ENCODE measurements around the gene CRTC1. TPM values are rescaled to one million over a fixed set of nuclear protein-coding genes. Genes with fewer than 3 reads are reported as not detected.
A peak's percentile ranks its signal among the peaks of the same experiment; 100 is the strongest.
"Not testable (repeated sequence)": the region's sequence is repeated elsewhere in the genome, so short reads cannot be mapped to it uniquely, and the experiment has no call there.

Gene CRTC1
- total RNA-seq, 1 experiment from 2014 or later = 2.0 TPM

DNA sequence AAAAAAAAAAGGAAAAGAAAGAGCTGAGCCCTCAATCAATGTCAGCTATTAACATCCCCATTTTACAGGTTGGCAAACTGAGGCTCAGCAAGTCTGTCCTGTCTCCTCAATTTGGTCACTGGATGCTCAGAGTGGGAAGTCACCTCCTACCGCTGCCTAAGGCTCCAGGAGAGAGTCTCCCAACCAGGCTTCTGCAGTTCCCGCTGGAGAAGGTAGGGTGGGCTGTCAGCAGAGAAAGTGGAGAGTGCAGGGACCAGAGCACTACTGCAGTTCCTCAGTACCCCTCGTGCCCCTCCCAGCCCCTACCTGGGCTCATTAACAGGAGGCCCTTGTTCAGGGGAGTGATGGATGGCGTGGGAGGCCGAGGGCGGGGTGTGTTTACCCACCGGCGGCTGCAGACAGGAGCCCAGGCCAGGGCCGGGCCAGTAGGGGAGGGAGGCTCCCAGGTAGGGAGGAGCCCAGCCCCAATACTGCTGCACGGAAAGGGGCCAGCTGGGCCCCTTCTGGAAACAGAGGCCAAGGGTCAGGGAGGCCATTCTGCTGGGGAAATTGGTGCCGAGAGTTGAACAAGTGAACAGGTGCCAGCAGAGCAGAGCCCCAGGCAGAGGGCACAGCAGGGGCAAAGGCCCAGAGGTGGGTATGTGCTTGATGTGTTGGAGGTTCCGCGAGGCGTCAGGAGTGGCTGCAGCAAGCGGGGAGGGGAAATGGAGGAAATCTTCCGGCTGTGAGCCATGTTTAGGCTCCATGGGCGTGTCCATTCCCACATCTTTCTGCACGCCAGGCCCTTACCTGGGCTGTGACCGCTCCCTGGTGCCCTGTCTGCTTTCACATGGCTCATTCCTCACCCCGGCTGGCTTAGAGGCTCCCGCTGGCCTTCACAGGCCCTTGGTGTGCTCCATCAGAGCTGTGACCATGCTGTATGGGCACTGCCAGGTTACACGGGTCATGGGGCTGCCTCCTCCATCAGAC is 115.2 kb downstream of the CRTC1 start:
- no peak for DNase-seq (ENCODE audit: low read depth)

DNA sequence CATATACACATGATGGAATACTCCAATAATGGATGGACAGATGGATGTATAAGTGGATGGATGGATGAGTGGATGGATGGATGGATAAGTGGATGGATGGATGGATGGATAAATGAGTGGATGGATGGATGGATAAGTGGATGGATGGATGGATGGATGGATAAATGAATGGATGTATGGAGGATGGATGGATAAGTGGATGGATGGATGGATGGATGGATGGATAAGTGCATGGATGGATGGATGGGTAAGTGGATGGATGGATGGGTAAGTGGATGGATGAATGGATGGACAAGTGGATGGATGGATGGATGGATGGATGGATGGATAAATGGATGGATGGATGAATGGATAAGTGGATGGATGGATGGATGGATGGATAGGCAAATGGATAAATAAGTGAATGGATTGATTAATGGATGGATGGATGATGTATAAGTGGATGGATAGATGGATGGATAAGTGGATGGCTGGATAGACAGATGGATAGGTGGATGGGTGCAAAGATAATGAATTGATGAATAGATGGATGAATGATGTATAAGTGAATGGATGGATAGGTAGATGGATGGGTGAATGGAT is 116.0 kb downstream of the CRTC1 start:
- DNase-seq (ENCODE audit: low read depth) = no peak

- no peak for DNase-seq (ENCODE audit: low read depth)
Observed at GRCh38 chr19:18800079-18800478, 116.6 kb downstream of the CRTC1 start.

GRCh38 chr19:18800636-18801035 is 117.2 kb downstream of the CRTC1 start:
- no peak for DNase-seq (ENCODE audit: low read depth)

GRCh38 chr19:18802354-18802753 is 118.9 kb downstream of the CRTC1 start:
- DNase-seq (ENCODE audit: low read depth) = no peak

GRCh38 chr19:18803550-18804138 is 120.2 kb downstream of the CRTC1 start:
- no peak for DNase-seq (ENCODE audit: low read depth)

- DNase-seq (ENCODE audit: low read depth) = no peak
Observed at GRCh38 chr19:18804139-18804601, 120.7 kb downstream of the CRTC1 start.

DNA sequence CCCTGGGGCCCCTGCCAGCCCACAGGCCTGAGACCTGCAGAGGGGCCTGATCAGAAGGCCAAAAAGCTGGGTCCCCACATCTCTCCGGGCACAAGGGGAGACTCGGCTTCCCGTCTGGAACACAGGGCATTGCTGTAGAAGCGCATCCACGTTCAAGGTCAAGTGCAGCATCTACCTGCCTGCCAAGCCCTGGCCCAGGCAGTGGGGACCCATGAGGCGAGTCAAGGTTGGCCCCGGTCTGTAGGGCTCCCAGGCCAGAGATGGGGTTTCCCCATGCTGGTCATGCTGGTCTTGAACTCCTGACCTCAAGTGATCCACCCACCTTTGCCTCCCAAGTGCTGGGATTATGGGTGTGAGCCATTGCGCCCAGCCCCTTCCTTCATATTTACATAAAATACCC is 121.2 kb downstream of the CRTC1 start:
- no peak for DNase-seq (ENCODE audit: low read depth)

DNA sequence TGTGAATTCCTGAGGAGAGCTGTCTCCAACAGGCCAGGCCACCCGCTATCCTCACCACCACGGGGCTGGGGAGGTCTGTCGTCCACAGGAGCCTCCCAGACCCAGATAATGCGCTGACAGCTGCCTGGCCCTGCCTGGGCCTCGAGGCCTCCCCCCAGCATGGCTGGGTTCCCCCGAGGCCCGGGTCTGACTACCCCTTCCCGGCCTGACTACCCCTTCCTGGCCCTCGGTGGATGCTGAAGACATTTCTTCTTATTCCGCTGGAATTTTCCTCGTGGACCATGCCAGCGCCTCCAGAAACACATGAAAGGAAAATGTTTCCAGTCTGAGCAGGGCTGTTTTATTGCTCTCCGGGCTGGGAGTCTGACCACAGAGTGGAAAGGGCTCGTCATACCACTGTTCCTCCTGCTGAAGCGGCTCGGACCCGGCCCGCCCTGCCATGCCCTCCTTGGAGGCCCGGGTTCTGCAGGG is 124.4 kb downstream of the CRTC1 start:
- no peak for DNase-seq (ENCODE audit: low read depth)

DNA sequence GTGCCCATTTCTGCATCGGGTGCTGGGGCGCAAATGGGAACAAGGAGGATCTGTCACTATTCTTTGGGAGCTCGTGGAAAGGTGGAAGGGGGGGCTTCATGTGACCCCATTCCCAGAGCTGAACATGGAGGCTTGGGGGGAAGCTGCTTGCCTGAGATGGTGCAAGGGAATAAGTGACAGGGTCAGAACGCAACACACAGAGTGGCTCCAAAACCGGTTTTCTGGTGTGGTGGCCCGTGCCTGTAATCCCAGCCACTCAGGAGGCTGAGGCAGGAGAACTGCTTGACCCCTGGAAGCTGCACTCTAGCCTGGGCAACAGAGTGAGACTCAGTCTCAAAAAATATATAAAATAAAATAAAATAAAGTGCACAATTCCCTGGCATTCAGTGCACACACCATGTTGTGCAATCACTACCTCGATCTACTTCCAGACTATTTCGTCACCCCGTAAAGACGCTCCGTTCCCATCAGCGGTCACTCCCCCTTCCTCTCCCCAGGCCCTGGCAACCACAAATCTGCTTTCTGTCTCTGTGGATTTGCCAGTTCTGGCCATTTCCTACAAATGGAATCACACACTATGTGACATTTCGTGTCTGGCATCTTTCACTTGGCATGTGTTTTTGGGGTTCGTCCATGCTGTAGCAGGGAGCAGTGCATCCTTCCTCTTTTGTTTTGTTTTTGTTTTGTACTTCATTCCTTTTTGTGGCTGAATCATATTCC is 125.8 kb downstream of the CRTC1 start:
- DNase-seq (ENCODE audit: low read depth) = peak; percentile 62

GRCh38 chr19:18811638-18812037 is 128.2 kb downstream of the CRTC1 start:
- DNase-seq (ENCODE audit: low read depth) = not testable (repeated sequence)

DNA sequence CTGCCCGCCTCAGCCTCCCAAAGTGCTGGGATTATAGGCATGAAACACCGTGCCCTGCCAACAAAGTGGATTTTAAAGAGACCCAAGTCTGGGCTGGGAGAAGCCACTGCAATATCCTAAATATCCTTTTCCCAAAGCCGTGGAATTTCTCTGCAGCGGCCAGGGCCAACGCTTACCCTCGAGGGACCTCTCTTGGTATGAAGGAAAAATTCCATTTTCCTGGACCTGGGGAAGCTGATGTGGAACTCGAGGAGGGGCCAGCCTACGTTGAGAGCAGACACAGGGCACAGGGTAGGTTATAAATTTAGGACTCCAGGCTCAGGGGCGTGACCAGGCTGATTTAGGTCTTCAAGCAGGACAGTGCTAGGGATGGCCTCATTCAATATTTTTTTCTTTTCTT is 130.6 kb downstream of the CRTC1 start:
- no peak for DNase-seq (ENCODE audit: low read depth)

DNA sequence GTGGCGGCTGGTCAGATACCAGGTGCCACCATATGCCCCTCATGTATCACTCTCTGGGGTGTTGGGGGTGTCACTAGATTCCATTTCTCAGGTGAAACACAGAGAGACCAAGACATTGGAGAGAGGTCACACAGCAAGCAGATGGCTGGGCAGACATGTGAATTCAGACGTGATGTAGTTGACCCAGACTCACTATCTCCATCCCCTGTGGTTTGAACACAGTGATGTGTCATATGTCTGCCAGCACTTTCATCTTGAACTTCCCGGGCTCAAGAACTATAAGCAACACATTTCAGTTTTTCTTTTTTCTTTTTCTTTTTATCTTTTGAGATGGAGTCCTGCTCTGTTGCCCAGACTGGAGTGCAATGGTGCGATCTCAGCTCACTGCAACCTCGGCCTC is 132.2 kb downstream of the CRTC1 start:
- DNase-seq (ENCODE audit: low read depth) = no peak

GRCh38 chr19:18816645-18817044 is 133.2 kb downstream of the CRTC1 start:
- DNase-seq (ENCODE audit: low read depth) = not testable (repeated sequence)

DNA sequence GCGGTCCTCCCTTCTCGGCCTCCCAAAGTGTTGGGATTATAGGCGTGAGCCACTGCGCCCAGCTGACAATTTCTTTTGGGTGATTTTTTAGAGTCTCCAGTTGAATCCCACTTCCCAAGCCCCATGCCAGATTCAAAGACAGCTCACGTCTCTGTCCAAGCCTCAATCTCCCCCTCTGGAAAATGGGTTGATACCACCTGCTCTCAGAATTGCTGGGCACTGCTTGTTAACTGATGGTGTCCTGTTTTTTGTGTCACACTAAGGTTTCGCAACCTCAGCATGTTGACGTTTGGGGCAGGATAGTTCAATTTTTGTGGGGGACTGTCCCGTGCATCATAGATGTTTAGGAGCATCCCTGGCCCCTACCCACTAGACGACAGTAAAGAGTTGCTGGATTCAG is 134.1 kb downstream of the CRTC1 start:
- no peak for DNase-seq (ENCODE audit: low read depth)

GRCh38 chr19:18828786-18829185 is 145.3 kb downstream of the CRTC1 start:
- DNase-seq (ENCODE audit: low read depth) = no peak

DNA sequence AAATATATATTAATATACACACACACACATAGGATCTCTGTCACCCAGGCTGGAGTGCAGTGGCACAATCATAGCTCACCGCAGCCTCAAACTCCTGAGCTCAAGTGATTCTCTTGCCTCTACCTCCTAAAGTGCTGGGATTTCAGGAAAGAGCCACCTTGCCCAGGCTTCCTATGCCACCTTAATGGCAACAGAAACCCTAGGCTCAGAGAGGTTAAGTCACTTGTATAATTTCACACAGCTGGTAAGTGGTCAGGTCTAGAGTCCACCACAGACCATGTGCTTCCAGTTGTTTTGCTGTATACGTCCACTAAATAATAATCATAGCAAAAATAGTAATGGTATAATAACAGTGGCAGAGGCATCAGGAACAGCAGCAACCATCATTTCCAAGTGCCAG is 147.0 kb downstream of the CRTC1 start:
- no peak for DNase-seq (ENCODE audit: low read depth)

DNA sequence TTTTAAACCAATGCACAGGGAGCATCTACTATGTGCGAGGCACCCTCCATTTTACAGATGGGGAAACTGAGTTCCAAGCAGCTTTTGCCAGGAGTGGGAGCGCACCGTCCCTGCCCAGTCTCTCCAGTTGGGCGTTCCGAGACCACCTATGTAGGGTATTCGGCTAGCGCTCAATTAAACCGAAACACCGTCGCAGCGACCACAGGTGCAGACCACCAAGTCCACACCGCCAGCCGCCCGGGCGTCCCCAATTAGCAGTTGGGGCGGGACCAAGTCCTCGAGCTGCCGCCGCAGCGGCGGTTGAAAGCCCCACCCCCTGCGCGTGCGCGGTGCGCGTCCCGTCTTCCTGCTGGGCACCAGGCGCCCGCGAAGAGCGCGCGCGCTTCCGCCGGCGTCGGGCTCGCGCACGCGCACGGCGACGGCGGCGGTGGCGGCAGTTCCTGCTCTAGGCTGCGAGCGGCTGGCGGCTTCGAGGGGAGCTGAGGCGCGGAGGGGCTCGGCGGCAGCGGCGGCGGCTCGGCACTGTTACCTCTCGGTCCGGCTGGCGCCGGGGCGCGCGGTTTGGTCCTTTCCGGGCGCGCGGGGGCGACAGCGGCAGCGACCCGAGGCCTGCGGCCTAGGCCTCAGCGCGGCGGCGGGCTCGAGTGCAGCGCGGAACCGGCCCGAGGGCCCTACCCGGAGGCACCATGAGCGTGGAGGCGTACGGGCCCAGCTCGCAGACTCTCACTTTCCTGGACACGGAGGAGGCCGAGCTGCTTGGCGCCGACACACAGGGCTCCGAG is 148.2 kb downstream of the CRTC1 start, which contains the start of gene UPF1:
UPF1 (plus strand) TSS at position 436 of the 782 bp plus-strand sequence; CDS start at position 687, 251 bp downstream.
- DNase-seq (ENCODE audit: low read depth) = peak; percentile 85

Measured in LHCN-M2 (cell line).